GM19193 (cell line): ENCODE measurements around the gene ARL17A.
"Not testable (repeated sequence)": the region's sequence is repeated elsewhere in the genome, so short reads cannot be mapped to it uniquely, and the experiment has no call there.

Experiments
- POLR2A ChIP-seq: IDR thresholded peaks from 4 replicates; pipeline ENCODE4 v1.6.1; 2011; ENCODE audit not compliant: insufficient read depth, insufficient read length; ENCODE audit errors: extremely low read depth

Gene ARL17A

DNA sequence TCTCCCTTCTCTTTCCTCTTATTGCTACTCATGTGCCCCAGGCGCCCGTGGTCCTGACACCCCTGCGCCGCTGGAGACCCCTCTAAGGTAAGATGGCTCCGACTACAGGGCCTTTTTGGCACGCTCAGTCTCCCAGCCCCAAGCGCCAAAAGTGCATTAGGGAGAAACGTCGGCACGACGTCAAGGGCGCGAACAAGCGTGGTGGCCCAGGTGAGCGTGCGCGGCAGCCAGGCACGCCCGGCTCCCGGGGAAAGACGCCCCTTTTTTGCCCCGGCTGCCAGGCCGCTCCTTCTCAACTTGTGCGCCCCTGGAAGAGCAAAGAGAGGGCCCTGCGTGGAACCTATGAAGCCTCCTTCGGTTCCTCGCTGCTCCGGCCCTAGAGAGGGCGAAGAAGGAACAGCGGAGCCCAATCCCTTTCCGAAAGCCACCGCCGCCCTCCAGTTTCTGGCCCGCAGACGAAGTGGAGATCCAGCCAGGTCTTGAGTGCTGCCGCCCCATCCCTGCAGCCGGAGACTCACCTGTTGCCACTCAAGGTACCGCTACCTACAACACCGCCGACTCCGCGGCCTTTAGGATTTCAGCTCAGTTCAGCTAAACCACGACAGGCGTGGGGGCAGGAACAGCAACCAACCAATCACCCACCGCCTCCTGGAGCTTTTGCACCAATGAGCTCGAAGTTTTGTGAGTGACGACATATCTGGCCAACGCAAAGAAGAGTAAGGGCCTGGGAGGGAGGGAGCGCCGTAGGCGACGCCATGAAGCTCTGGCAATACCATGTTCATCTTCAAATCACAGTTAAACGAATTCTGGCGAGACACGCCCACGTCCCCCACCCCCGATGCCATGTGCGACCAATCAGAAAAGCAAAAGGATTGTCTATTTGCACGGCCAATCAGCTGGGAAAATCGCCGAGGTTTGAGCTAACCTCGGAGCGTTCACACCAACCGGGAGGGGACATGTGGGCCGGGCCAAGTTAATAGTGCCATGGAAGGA is at the start of gene ARL17A:
TSS of gene ARL17A (minus strand) at position 609 of the 993 bp plus-strand sequence. CDS start 3,369 bp downstream, outside the sequence.
- not testable (repeated sequence) for TF ChIP-seq POLR2A

DNA sequence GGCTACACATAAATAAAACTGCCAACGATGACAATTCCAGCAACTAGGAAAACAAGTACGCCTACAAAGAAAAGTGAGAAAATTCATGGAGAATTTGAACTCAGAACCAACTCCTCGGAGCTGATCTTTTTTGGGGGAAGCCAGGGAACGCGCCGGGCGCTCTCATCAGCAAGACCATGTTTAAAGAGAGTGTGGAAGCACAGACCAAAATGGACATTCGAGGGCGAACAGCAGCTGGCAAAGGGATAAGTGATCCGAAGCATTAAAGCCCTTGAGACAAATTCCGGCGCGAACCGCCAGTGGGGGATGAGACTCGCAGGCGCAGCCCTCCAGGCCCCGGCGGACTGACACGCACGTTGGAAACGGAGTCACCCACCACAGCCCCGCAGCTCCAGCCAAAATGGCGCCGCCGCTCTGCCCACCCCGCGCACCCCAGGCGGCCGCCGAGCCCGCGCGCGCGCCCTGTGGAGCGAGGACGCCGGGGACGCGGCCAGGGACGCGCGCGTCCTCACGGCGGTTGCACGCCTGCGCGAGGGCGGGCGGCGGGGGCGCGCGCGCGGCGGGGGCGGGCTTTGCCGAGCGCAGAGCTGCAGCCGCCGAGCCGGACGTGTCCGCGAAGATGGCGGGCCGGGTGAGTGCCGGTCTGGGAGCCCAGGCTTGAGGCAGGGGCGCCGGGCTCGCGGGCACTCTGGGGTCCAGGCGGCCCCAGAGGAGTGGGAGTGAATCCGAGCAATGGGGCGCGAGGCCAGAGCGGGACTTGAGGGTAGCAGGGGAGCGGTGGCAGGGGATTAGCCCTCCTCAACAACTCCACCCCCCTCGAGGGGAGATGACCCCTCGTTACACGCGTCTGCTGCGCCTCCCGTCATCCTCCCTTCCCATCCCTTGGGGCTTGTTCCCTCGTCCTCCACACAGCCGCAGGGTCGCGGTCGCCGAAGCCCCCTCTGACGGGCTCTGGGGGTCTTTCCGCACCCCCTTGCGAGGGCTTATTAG is 11.0 kb upstream of the ARL17A start, which contains the start of gene NSF:
TSS of gene NSF (plus strand) at position 513 of the 990 bp plus-strand sequence. CDS start at position 620, 107 bp downstream.
- not testable (repeated sequence) for TF ChIP-seq POLR2A

DNA sequence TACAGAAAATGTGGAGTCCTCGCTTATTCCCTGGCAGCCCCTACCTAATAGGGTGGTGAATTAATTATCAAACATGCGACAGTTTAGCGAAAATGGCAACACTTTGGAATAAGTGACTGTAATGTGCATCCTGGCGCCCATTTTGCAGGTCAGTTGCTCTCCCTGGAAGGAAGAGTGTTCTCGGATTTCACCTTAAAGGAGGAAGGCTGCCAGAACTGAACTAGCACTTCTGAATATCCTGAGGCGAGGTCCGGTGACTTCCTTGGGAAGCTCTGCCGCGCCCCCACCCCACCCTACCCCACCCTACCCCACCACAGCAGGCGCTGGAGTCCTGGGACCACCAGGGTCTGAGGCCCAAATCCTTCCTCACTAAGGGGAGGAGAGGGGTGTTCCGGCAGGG is 67.3 kb downstream of the ARL17A start, which contains the start of gene LRRC37A2:
TSS of gene LRRC37A2 (plus strand) at position 301 of the 400 bp plus-strand sequence. CDS start 245 bp downstream, outside the sequence.
- TF ChIP-seq POLR2A = not testable (repeated sequence)
